K562 (cell line): Measurements from ENCODE around the gene PLEKHF1. TPM values are rescaled to one million over a fixed set of nuclear protein-coding genes. Genes with fewer than 3 reads are reported as not detected.

Experiments
- ARID2 ChIP-seq: fragments of 450-650 bp; IDR thresholded peaks from 2 replicates; pipeline ENCODE4 v1.6.1; 2017; ENCODE audit warnings: antibody characterized with exemption, mild to moderate bottlenecking
- MGA ChIP-seq: fragments of 450-650 bp; IDR thresholded peaks from 2 replicates; pipeline ENCODE4 v1.6.1; 2016; ENCODE audit warnings: mild to moderate bottlenecking, moderate library complexity
- MNT ChIP-seq, 2 experiments: fragments of 450-650 bp; conservative IDR thresholded peaks; 2 replicates each; pipeline ENCODE4 v1.6.1; 2017; ENCODE audit warnings: mild to moderate bottlenecking in 2 of 2, moderate library complexity in 2 of 2
- NFE2 ChIP-seq: IDR thresholded peaks from 2 replicates; pipeline ENCODE4 v1.6.1; 2014; ENCODE audit warnings: antibody characterized with exemption, low read depth
- NFIX ChIP-seq: fragments of 250-450 bp; sonication (Bioruptor Pico); IDR thresholded peaks from 2 replicates; pipeline ENCODE4 v1.4.0; 2020; ENCODE audit warnings: low read depth, mild to moderate bottlenecking, moderate library complexity
- PTBP1 ChIP-seq: fragments of 200-400 bp; formaldehyde crosslinking; IDR thresholded peaks from 2 replicates; pipeline ENCODE4 v1.6.1; 2017; ENCODE audit warnings: low read depth, low read length
- SMARCE1 ChIP-seq: fragments of 450-650 bp; IDR thresholded peaks from 2 replicates; pipeline ENCODE4 v1.7.1; 2016; ENCODE audit warnings: mild to moderate bottlenecking
- SOX6 ChIP-seq: fragments of 450-650 bp; IDR thresholded peaks from 2 replicates; pipeline ENCODE4 v1.6.1; 2014; ENCODE audit warnings: mild to moderate bottlenecking
- ZBTB2 ChIP-seq: fragments of 450-650 bp; IDR thresholded peaks from 2 replicates; pipeline ENCODE4 v1.6.1; 2016; ENCODE audit warnings: antibody characterized with exemption
- ZKSCAN3 ChIP-seq: fragments of 250-450 bp; sonication (Bioruptor Pico); IDR thresholded peaks from 2 replicates; pipeline ENCODE4 v1.4.0; 2020
- ZNF347 ChIP-seq: fragments of 450-650 bp; formaldehyde crosslinking; IDR thresholded peaks from 2 replicates; pipeline ENCODE4 v1.4.0; 2020; ENCODE audit warnings: low read depth, mild to moderate bottlenecking, moderate library complexity
- ZNF384 ChIP-seq: IDR thresholded peaks from 2 replicates; pipeline ENCODE4 v1.6.1; 2012; ENCODE audit warnings: low read depth, low read length, improper control_type of control experiment
- polyA plus RNA-seq, 8 experiments: library from polyadenylated mRNA; depleted of rRNA in 4 of 8; stranded (reverse) in 5 of 8; unstranded in 3 of 8; fragments of >200 nt; fragmentation: Nextera tagmentation in 2 of 8; fragmentation: Illumina TruSeq in 1 of 8; extraction: Ambion mirVana in 2 of 8; extraction: Trizol in 1 of 8; gene quantifications; 2 replicates each; pipeline versions ENCODE4 v1.2.1 to v1.2.3, GENCODE V29; 2011 to 2014; ENCODE audit warnings: inconsistent platforms in 1 of 8, missing spikeins in 1 of 8
- total RNA-seq, 7 experiments: library from RNA; depleted of rRNA in 6 of 7; stranded (reverse); fragments of >200 nt in 6 of 7; fragmentation: Illumina TruSeq in 2 of 7; extraction: Trizol in 2 of 7; gene quantifications; 2 replicates each; pipeline versions ENCODE4 v1.2.1 to v1.2.3, GENCODE V29; 2011 to 2021; ENCODE audit warnings: low replicate concordance in 1 of 7

PLEKHF1 gene
- total and polyA plus RNA-seq, 9 of the 15 experiments (the other 6 are each of a cell fraction or from before 2014, with no cell fraction given), result 0.07 to 13.4 (median 3.9) TPM; not detected in 1

GRCh38 chr19:29671393-29672160, 6.3 kb downstream of the PLEKHF1 start (continued):
- TF ChIP-seq MGA (peak; percentile 83), ZNF384 (no peak), PTBP1 (no peak), NFE2 (peak; percentile 75), ZKSCAN3 (CRISPR knock-in tag) (no peak), ZNF347 (CRISPR knock-in tag) (no peak), ZBTB2 (0 out of 2 replicates have a peak, but pooled peaks have one; percentile 21), NFIX (CRISPR knock-in tag) (peak; percentile 72), ARID2 (no peak), MNT (conservative IDR thresholded peaks at IDR 0.05) (peak; percentile 62 to 69; a peak in 3 of 4 replicates), SMARCE1 (no peak), SOX6 (peak; percentile 45; the same call in 1 of the 2 replicates)
